Measurements from ENCODE around the gene ASAP3. TPM values are rescaled to one million over a fixed set of nuclear protein-coding genes. Genes with fewer than 3 reads are reported as not detected.

Gene ASAP3
- total and polyA plus RNA-seq, 2 of the 4 experiments (the other 2 are of a cell fraction), result 18.6 to 18.8 TPM

- intact Hi-C loops (cut with micrococcal nuclease), result no loop called here
- no peak overlapping the region for H3K9ac ChIP-seq (ENCODE audit: low read depth, low read length)
- H2AK5ac ChIP-seq (ENCODE audit: low read depth, low read length), result 0 out of 2 replicates have a peak overlapping the region, but pooled peaks have one; percentile 12
- dilution Hi-C loops (cut with HindIII; ENCODE audit: low sequenced_read_pairs, unreplicated experiment), result no loop called here
- H3K14ac ChIP-seq (replicated peaks; ENCODE audit: low read depth, low read length), result no peak overlapping the region
- H3K4ac ChIP-seq (ENCODE audit: low read depth, low read length), result no peak overlapping the region; the same call in 1 of the 2 replicates
- no peak overlapping the region for H4K5ac ChIP-seq (ENCODE audit: low read depth, low read length)
- no peak for DNase-seq
- H2BK120ac ChIP-seq (ENCODE audit: low read depth, low read length), result no peak overlapping the region
- H3K36me3 ChIP-seq (ENCODE audit: control insufficient read depth, insufficient read depth, low read length), result no peaks in the 10 kb centered on the region
- H3K27ac ChIP-seq (ENCODE audit: insufficient read depth, low read length), result no peak overlapping the region
- no peak overlapping the region for H3K23ac ChIP-seq (ENCODE audit: low read depth, low read length)
- peak overlapping the region; percentile 60 for H2AK9ac ChIP-seq (replicated peaks; ENCODE audit: low read depth, low read length, poor library complexity)
- peaks cover 20% of the 10 kb centered on the region for H3K9me1 ChIP-seq (ENCODE audit: insufficient read depth, low read length)
- no peak for ATAC-seq (ENCODE audit: low read depth)
- H3K27me3 ChIP-seq (ENCODE audit: control insufficient read depth, insufficient read depth, low read length), result no peaks in the 10 kb centered on the region
- WGBS, 2 experiments (ENCODE audit: extremely low coverage in 2 of 2, insufficient read length in 1 of 2), result 60% methylated on average over 1 of the region's 6 CpGs; no CpG with 5 or more reads in 1 of the 2 experiments
- H3K56ac ChIP-seq (ENCODE audit: extremely low read depth, insufficient read depth, low read length), result no peak overlapping the region
- H4K8ac ChIP-seq (ENCODE audit: low read depth in 2 of 2, low read length in 2 of 2), result no peak overlapping the region
- no peak overlapping the region for H2BK5ac ChIP-seq (ENCODE audit: low read depth, low read length, poor library complexity, severe bottlenecking)
- CTCF ChIA-PET, result no interaction called here
- H2BK15ac ChIP-seq (ENCODE audit: low read depth, low read length), result no peak overlapping the region
- no peak overlapping the region for H4K91ac ChIP-seq (ENCODE audit: insufficient read depth, low read depth, low read length)
- H2AFZ ChIP-seq (replicated peaks; ENCODE audit: low read length, poor library complexity), result no peak overlapping the region
- POLR2A ChIA-PET (ENCODE audit: unreplicated experiment), result no interaction called here
- no peak overlapping the region for H3K4me3 ChIP-seq (ENCODE audit: insufficient read depth, low read depth, low read length)
- BruUV-seq (replicated peaks), result no TSS peak
- no peak overlapping the region for H2BK20ac ChIP-seq (ENCODE audit: low read depth, low read length)
- H3K4me1 ChIP-seq (ENCODE audit: control insufficient read depth, insufficient read depth, low read length), result peaks cover 14% of the 10 kb centered on the region
- no peaks in the 10 kb centered on the region for H3K9me3 ChIP-seq (ENCODE audit: control insufficient read depth, insufficient read depth, low read length)
- peaks cover 0 to 11% of the 10 kb centered on the region in 2 experiments; a peak in 2 of 4 replicates for H3K79me1 ChIP-seq (ENCODE audit: low read depth in 1 of 2, low read length in 2 of 2)
- no peak overlapping the region for H3K4me2 ChIP-seq (ENCODE audit: low read depth, low read length)
- H3K18ac ChIP-seq (ENCODE audit: low read depth, low read length), result no peak overlapping the region
- no peak for TF ChIP-seq MXI1 (IDR thresholded peaks at IDR 0.05; ENCODE audit: borderline replicate concordance, low read depth, low read length)
- TF ChIP-seq POLR2A (IDR thresholded peaks at IDR 0.05; ENCODE audit: low read depth, low read length), result no peak
- TF ChIP-seq RFX5 (IDR thresholded peaks at IDR 0.05; ENCODE audit: low read depth, low read length), result no peak
- TF ChIP-seq SMC3 (IDR thresholded peaks at IDR 0.05; ENCODE audit: low read depth, low read length), result no peak
- no peak for TF ChIP-seq RCOR1 (IDR thresholded peaks at IDR 0.05; ENCODE audit: insufficient replicate concordance, low read length)
- in situ Hi-C loops (cut with MboI; ENCODE audit: low sequenced_read_pairs), result no loop called here
- H4K20me1 ChIP-seq (ENCODE audit: insufficient read depth, low read length), result no peaks in the 10 kb centered on the region; the same call in 1 of the 2 replicates
Measured at GRCh38 chr1:23419180-23419579, 64.8 kb downstream of the ASAP3 start.
